Upper lobe of right lung (tissue), 1 donor: ENCODE results near the gene TTC23L. TPM values are rescaled to one million over a fixed set of nuclear protein-coding genes. Genes with fewer than 3 reads are reported as not detected.
"Not testable (repeated sequence)": the region's sequence is repeated elsewhere in the genome, so short reads cannot be mapped to it uniquely, and the experiment has no call there.

Source experiments
- ATAC-seq: fragments of 200-7000 bp; cut with Tn5 transposase; one replicate; pipeline ENCODE4 v1.9.1; 2020; ENCODE audit warnings: mild to moderate bottlenecking, moderate library complexity
- DNase-seq: peaks from one replicate; pipeline ENCODE4 v3.0.0-alpha.2; 2020
- H3K27ac ChIP-seq: fragments of 200-600 bp; one replicate; pipeline ENCODE4 v1.8.0; 2022
- H3K27me3 ChIP-seq: fragments of 200-600 bp; one replicate; pipeline ENCODE4 v1.8.0; 2022; ENCODE audit warnings: mild to moderate bottlenecking
- H3K36me3 ChIP-seq: fragments of 200-600 bp; one replicate; pipeline ENCODE4 v1.8.0; 2022
- H3K4me1 ChIP-seq: fragments of 200-600 bp; one replicate; pipeline ENCODE4 v1.8.0; 2022
- H3K4me3 ChIP-seq: fragments of 200-600 bp; one replicate; pipeline ENCODE4 v1.8.0; 2022; ENCODE audit warnings: mild to moderate bottlenecking
- H3K9me3 ChIP-seq: fragments of 200-600 bp; one replicate; pipeline ENCODE4 v1.8.0; 2022
- CTCF ChIP-seq: fragments of 200-600 bp; IDR thresholded peaks from one replicate; pipeline ENCODE4 v1.8.0; 2022; ENCODE audit warnings: antibody characterized with exemption
- intact Hi-C: fragments of 100-400 bp; cut with DNase I; formaldehyde crosslinking; loops from one replicate; pipeline ENCODE4 v1.11.0; 2022
- total RNA-seq: library from RNA; stranded (reverse); fragmentation: NEBNext Ultra II Directional; extraction: Animal tissue kit (Norgen Biotek cat#: 25700); gene quantifications from one replicate; pipeline ENCODE4 v1.2.1, GENCODE V29; 2021
- donor health status: DM: no; HTN: yes; CAD: no; lungs with severe emphysema.

Gene TTC23L
- total RNA-seq, 1 donor from 2014 or later = 0.20 TPM

GRCh38 chr5:34919077-34919476 is 80.1 kb downstream of the TTC23L start:
- TF ChIP-seq CTCF = no peak
- intact Hi-C loops = no loop called here
- Histone ChIP-seq H3K36me3 (peaks cover 59% of the 10 kb centered on the region), H3K9me3 (no peaks in the 10 kb centered on the region), H3K4me1 (peaks cover 22% of the 10 kb centered on the region), H3K4me3 (no peak overlapping the region), H3K27me3 (no peaks in the 10 kb centered on the region), H3K27ac (no peak overlapping the region)
- no peak for DNase-seq
- no peak for ATAC-seq

- H3K9me3 ChIP-seq, H3K4me1 ChIP-seq, DNase-seq, ATAC-seq, H3K27me3 ChIP-seq, intact Hi-C loops, H3K27ac ChIP-seq, H3K4me3 ChIP-seq: not testable (repeated sequence)
- peaks cover 84% of the 10 kb centered on the region for H3K36me3 ChIP-seq
Measured at GRCh38 chr5:34923256-34923655, 84.3 kb downstream of the TTC23L start.

DNA sequence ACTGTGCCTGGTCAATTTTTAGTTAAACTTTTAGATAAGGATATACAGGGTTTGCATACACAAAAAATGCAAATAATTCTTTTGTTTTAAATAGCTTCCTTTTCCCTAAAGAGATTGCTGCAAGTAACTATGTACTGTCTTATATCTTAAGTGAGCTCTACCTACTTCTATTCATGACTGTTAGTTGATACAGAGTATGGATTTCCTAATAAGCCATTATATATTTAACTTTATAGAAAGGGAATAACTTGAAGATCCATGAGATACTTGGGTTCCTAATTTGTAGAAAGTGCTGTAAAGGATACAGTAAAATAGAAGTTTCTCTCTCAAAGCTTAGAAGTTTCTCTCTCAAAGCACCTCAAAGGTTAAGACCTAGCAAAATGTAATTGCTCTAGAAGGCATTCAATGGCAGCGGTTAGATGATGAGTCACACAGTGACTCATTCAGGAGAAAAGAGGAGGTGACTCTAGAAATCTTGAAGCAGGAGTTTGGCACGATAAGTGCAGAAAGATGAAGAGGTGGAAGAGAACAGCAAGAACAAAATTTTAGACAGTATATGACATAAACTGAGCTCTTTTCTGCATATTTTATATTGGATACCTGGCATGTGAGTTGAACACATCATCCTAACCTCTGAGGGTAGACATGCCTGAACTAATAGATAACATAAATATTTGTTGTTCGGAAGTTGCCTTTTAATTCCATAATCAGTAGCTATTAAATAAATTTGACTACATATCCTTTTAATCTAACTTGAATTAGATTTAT is 84.9 kb downstream of the TTC23L start:
- no peaks in the 10 kb centered on the region for H3K9me3 ChIP-seq
- peaks cover 9% of the 10 kb centered on the region for H3K4me1 ChIP-seq
- no peaks in the 10 kb centered on the region for H3K27me3 ChIP-seq
- TF ChIP-seq CTCF = no peak
- no peak overlapping the region for H3K4me3 ChIP-seq
- H3K36me3 ChIP-seq = peaks cover 78% of the 10 kb centered on the region
- no peak for DNase-seq
- ATAC-seq = peak; percentile 82
- no peak overlapping the region for H3K27ac ChIP-seq
- intact Hi-C loops = no loop called here

- no peak overlapping the region for H3K27ac ChIP-seq
- H3K4me1 ChIP-seq = peaks cover 9% of the 10 kb centered on the region
- peaks cover 73% of the 10 kb centered on the region for H3K36me3 ChIP-seq
- intact Hi-C loops = no loop called here
- ATAC-seq (no peak), DNase-seq (no peak)
- H3K27me3 ChIP-seq = no peaks in the 10 kb centered on the region
- H3K4me3 ChIP-seq = no peak overlapping the region
- H3K9me3 ChIP-seq = no peaks in the 10 kb centered on the region
- TF ChIP-seq CTCF = no peak
Measured at GRCh38 chr5:34924462-34924765, 85.5 kb downstream of the TTC23L start.

- intact Hi-C loops = no loop called here
- H3K4me3 ChIP-seq = no peak overlapping the region
- no peaks in the 10 kb centered on the region for H3K9me3 ChIP-seq
- no peak for TF ChIP-seq CTCF
- H3K27ac ChIP-seq = no peak overlapping the region
- H3K36me3 ChIP-seq = peaks cover 54% of the 10 kb centered on the region
- ATAC-seq (no peak), DNase-seq (no peak)
- no peaks in the 10 kb centered on the region for H3K27me3 ChIP-seq
- H3K4me1 ChIP-seq = peaks cover 20% of the 10 kb centered on the region
Measured at GRCh38 chr5:34926318-34926888, 87.4 kb downstream of the TTC23L start.

DNA sequence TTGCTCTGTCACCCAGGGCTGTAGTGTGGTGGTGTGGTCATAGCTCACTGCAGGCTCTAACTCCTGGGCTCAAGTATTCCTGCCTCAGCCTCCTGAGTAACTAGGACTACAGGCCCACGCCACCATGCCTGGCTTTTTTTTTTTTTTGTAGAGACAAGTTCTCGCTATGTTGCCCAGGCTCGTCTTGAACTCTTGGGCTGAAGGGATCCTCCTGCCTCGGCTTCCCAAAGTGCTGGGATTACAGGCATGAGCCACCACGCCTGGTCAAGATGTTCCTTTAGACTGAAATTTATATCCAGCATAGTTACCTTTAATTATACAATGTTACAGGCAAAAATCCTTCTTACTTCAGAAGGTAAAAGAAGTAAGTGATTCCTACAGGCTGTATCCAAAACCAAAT is 88.8 kb downstream of the TTC23L start:
- Histone ChIP-seq H3K36me3 (peaks cover 40% of the 10 kb centered on the region), H3K27me3 (no peaks in the 10 kb centered on the region), H3K4me3 (no peak overlapping the region), H3K4me1 (peaks cover 23% of the 10 kb centered on the region), H3K27ac (no peak overlapping the region), H3K9me3 (no peaks in the 10 kb centered on the region)
- no peak for TF ChIP-seq CTCF
- no peak for ATAC-seq
- no peak for DNase-seq
- intact Hi-C loops = no loop called here
